HCT116 (cell line): Measurements from ENCODE around the gene PCID2. TPM values are rescaled to one million over a fixed set of nuclear protein-coding genes. Genes with fewer than 3 reads are reported as not detected.

Experiments
- ATAC-seq: fragments of 200-7000 bp; cut with Tn5 transposase; 2 replicates; pipeline ENCODE4 v1.9.1; 2020; ENCODE audit warnings: mild to moderate bottlenecking, moderate library complexity
- BruUV-seq: library from RNA; stranded (reverse); fragments of 400-500 nt; replicated peaks from 2 replicates; lab custom pipeline; 2021; lab: Mats Ljungman, UMichigan
- CTCF ChIA-PET: fragments of 300-600 bp; sonication (Branson Sonifier 250); formaldehyde crosslinking; loops from one replicate; lab custom pipeline; 2021; ENCODE audit warnings: antibody characterized with exemption; lab: Charles Lee
- POLR2A ChIA-PET: fragments of 300-600, 350-600 bp; sonication (Branson Sonifier 250); formaldehyde crosslinking; loops from one replicate; lab custom pipeline; 2021; ENCODE audit warnings: antibody characterized with exemption; lab: Charles Lee
- RAD21 ChIA-PET, 2 experiments: fragments of 300-600 bp; sonication (Branson Sonifier 250); formaldehyde crosslinking; loops; one replicate each; lab custom pipeline; 2023; ENCODE audit warnings: low total read pairs in 2 of 2; ENCODE audit not compliant: uncharacterized antibody in 2 of 2, unreplicated experiment in 2 of 2, low non-redundant PET in 1 of 2; lab: Charles Lee
- DNase-seq: peaks from one replicate; pipeline ENCODE4 v3.0.0-alpha.2; 2010; ENCODE audit warnings: low read depth, low spot score
- H2AFZ ChIP-seq: fragments of 200-600 bp; shearing (Covaris generic), sonication (generic); 2 replicates; pipeline ENCODE4 v1.6.1; 2017; ENCODE audit warnings: low read depth, mixed run types, mixed read lengths, antibody characterized with exemption, low read length; ENCODE audit not compliant: poor library complexity, severe bottlenecking
- H3K27ac ChIP-seq: 2 replicates; pipeline ENCODE4 v1.5.1; 2012; ENCODE audit warnings: low read depth, low read length
- H3K27me3 ChIP-seq: fragments of 200-600 bp; sonication (generic); 2 replicates; pipeline ENCODE4 v1.6.1; 2016; ENCODE audit warnings: mixed run types, low read length, mixed read lengths; ENCODE audit not compliant: insufficient read depth
- H3K36me3 ChIP-seq, 2 experiments: fragments of 200-500 bp in 1 of 2; fragments of 200-600 bp in 1 of 2; sonication (Bioruptor generic) in 1 of 2; sonication (generic) in 1 of 2; 2 replicates each; pipeline versions ENCODE4 v1.5.1 to v1.6.1; 2014 to 2016; ENCODE audit warnings: low read length in 2 of 2, inconsistent platforms in 1 of 2, mixed read lengths in 1 of 2, mixed run types in 1 of 2; ENCODE audit not compliant: insufficient read depth in 2 of 2, control insufficient read depth in 1 of 2
- H3K4me1 ChIP-seq, 2 experiments: fragments of 200-600 bp in 1 of 2; sonication (generic) in 1 of 2; 2 replicates each; pipeline versions ENCODE4 v1.5.1 to v1.6.1; 2012 to 2017; ENCODE audit warnings: low read length in 2 of 2, inconsistent platforms in 1 of 2, mild to moderate bottlenecking in 1 of 2, mixed read lengths in 1 of 2, mixed run types in 1 of 2, moderate library complexity in 1 of 2; ENCODE audit not compliant: insufficient read depth in 2 of 2, control insufficient read depth in 1 of 2
- H3K4me2 ChIP-seq: fragments of 200-600 bp; sonication (generic); 2 replicates; pipeline ENCODE4 v1.6.1; 2017; ENCODE audit warnings: mixed run types, low read length, mixed read lengths
- H3K4me3 ChIP-seq, 2 experiments: fragments of 200-600 bp in 1 of 2; sonication (generic) in 1 of 2; replicated peaks in 1 of 2; 2 replicates each; pipeline ENCODE4 v1.5.1; 2011 to 2016; ENCODE audit warnings: low read length in 2 of 2, control low read depth in 1 of 2, low read depth in 1 of 2, mild to moderate bottlenecking in 1 of 2, mixed read lengths in 1 of 2, mixed run types in 1 of 2
- H3K79me2 ChIP-seq: fragments of 200-600 bp; sonication (generic); 2 replicates; pipeline ENCODE4 v1.6.1; 2017; ENCODE audit warnings: mild to moderate bottlenecking, mixed run types, low read length, moderate library complexity, mixed read lengths; ENCODE audit not compliant: insufficient read depth
- H3K9ac ChIP-seq: fragments of 200-600 bp; sonication (generic); 2 replicates; pipeline ENCODE4 v1.6.1; 2016; ENCODE audit warnings: low read length, mixed read lengths
- H3K9me2 ChIP-seq: fragments of 200-600 bp; sonication (generic), shearing (Covaris generic); 2 replicates; pipeline ENCODE4 v1.6.1; 2017; ENCODE audit warnings: mixed run types, mild to moderate bottlenecking, moderate library complexity; ENCODE audit not compliant: insufficient read depth
- H3K9me3 ChIP-seq, 2 experiments: fragments of 200-500 bp in 1 of 2; fragments of 200-600 bp in 1 of 2; sonication (Bioruptor generic) in 1 of 2; sonication (generic) in 1 of 2; 2 replicates each; pipeline ENCODE4 v1.6.1; 2014 to 2017; ENCODE audit warnings: low read length in 2 of 2, mixed read lengths in 2 of 2, inconsistent platforms in 1 of 2, low read depth in 1 of 2, mild to moderate bottlenecking in 1 of 2, mixed run types in 1 of 2, moderate library complexity in 1 of 2; ENCODE audit not compliant: control insufficient read depth in 1 of 2, insufficient read depth in 1 of 2
- H4K20me1 ChIP-seq: fragments of 200-600 bp; sonication (generic), shearing (Covaris generic); 2 replicates; pipeline ENCODE4 v1.6.1; 2017; ENCODE audit warnings: mixed run types, mild to moderate bottlenecking, moderate library complexity; ENCODE audit not compliant: insufficient read depth
- EGR1 ChIP-seq: IDR thresholded peaks from 2 replicates; pipeline ENCODE4 v1.6.1; 2012; ENCODE audit warnings: low read depth
- EZH2phosphoT487 ChIP-seq: fragments of 200-600 bp; IDR thresholded peaks from 2 replicates; pipeline ENCODE4 v1.6.1; 2018; ENCODE audit warnings: antibody characterized with exemption, borderline replicate concordance
- MAX ChIP-seq: IDR thresholded peaks from 2 replicates; pipeline ENCODE4 v1.6.1; 2012
- POLR2A ChIP-seq: IDR thresholded peaks from 2 replicates; pipeline ENCODE4 v1.7.0; 2011; ENCODE audit warnings: borderline replicate concordance; ENCODE audit not compliant: insufficient read depth, insufficient read length; ENCODE audit errors: extremely low read depth
- POLR2AphosphoS5 ChIP-seq: IDR thresholded peaks from 2 replicates; pipeline ENCODE4 v1.6.1; 2011; ENCODE audit warnings: mild to moderate bottlenecking, low read depth, low read length, moderate library complexity
- SP1 ChIP-seq: IDR thresholded peaks from 2 replicates; pipeline ENCODE4 v1.6.1; 2012; ENCODE audit warnings: low read depth
- ZBTB33 ChIP-seq: IDR thresholded peaks from 2 replicates; pipeline ENCODE4 v1.6.1; 2011; ENCODE audit warnings: mild to moderate bottlenecking, low read length, moderate library complexity; ENCODE audit not compliant: insufficient replicate concordance; ENCODE audit errors: extremely low read depth
- ZFX ChIP-seq: fragments of 450-650 bp; IDR thresholded peaks from 2 replicates; pipeline ENCODE4 v1.6.1; 2017
- ZNF274 ChIP-seq: fragments of 200-500 bp; sonication (Bioruptor generic); IDR thresholded peaks from 2 replicates; pipeline ENCODE4 v1.6.1; 2014; ENCODE audit warnings: mild to moderate bottlenecking, low read depth, low read length, inconsistent platforms
- intact Hi-C: fragments of 100-400 bp; cut with micrococcal nuclease; formaldehyde crosslinking; loops from 2 replicates; pipeline ENCODE4 v1.10.0; 2022
- total RNA-seq: library from RNA; stranded (reverse); gene quantifications from one replicate; pipeline ENCODE4 v1.2.1, GENCODE V29; 2021; ENCODE audit not compliant: unreplicated experiment

The PCID2 gene
- total RNA-seq, 1 experiment from 2014 or later: 73.3 TPM

- Histone ChIP-seq H4K20me1 (no peaks in the 10 kb centered on the region), H3K27ac (no peak overlapping the region), H3K79me2 (no peaks in the 10 kb centered on the region), H3K4me2 (no peak overlapping the region), H3K4me3 (no peak overlapping the region), H2AFZ (no peak overlapping the region), H3K27me3 (no peaks in the 10 kb centered on the region), H3K9me3 (no peaks in the 10 kb centered on the region), H3K4me1 (no peaks in the 10 kb centered on the region), H3K9me2 (no peaks in the 10 kb centered on the region), H3K36me3 (no peaks in the 10 kb centered on the region), H3K9ac (no peak overlapping the region)
- no peak for ATAC-seq
- RAD21 ChIA-PET: no interaction called here
- DNase-seq: no peak
- intact Hi-C loops: no loop called here
- POLR2A ChIA-PET: no interaction called here
- no peak for TF ChIP-seq MAX
- no peak for TF ChIP-seq POLR2AphosphoS5
- no peak for TF ChIP-seq EZH2phosphoT487
- no peak for TF ChIP-seq ZBTB33
- no peak for TF ChIP-seq SP1
- no peak for TF ChIP-seq POLR2A
- TF ChIP-seq ZFX: no peak
- no peak for TF ChIP-seq EGR1
- no peak for TF ChIP-seq ZNF274
- BruUV-seq: no TSS peak
- CTCF ChIA-PET: no interaction called here
Measured at GRCh38 chr13:113146750-113147149, 61.7 kb downstream of the PCID2 start.
